HepG2 (cell line): ENCODE results near the gene DDX6. TPM values are rescaled to one million over a fixed set of nuclear protein-coding genes. Genes with fewer than 3 reads are reported as not detected.
"Not testable (repeated sequence)": the region's sequence is repeated elsewhere in the genome, so short reads cannot be mapped to it uniquely, and the experiment has no call there.

Experiments used
- ATAC-seq: fragments of 200-7000 bp; cut with Tn5 transposase; 3 replicates; pipeline ENCODE4 v1.9.1; 2020; ENCODE audit warnings: mild to moderate bottlenecking, moderate library complexity
- BruUV-seq: library from RNA; stranded (reverse); fragments of 400-500 nt; replicated peaks from 2 replicates; lab custom pipeline; 2021; lab: Mats Ljungman, UMichigan
- CTCF ChIA-PET: fragments of 300-600 bp; formaldehyde crosslinking; extraction: SDS; loops from one replicate; lab custom pipeline; 2021; ENCODE audit warnings: low total read pairs, inconsistent platforms, low intra/inter-chr PET ratio; lab: Yijun Ruan, JAX
- POLR2A ChIA-PET: fragments of 350-600 bp; sonication (Branson Sonifier 250); formaldehyde crosslinking; loops from one replicate; lab custom pipeline; 2020; ENCODE audit warnings: antibody characterized with exemption, inconsistent platforms; lab: Yijun Ruan, JAX
- DNase-seq: peaks from one replicate; pipeline ENCODE4 v3.0.0-alpha.2; 2015; ENCODE audit warnings: low spot score
- FAIRE-seq: peaks from 3 replicates; lab custom pipeline; 2011; peaks lifted over from hg19 to GRCh38; lab: Jason Lieb, UNC
- H2AFZ ChIP-seq: one replicate; pipeline ENCODE4 v1.6.1; 2011; ENCODE audit warnings: low read length, inconsistent platforms
- H3K27ac ChIP-seq: fragments of 300-600 bp; 3 replicates; pipeline ENCODE4 v1.8.0; 2011; ENCODE audit warnings: mixed run types, mild to moderate bottlenecking, mixed read lengths, low read length, inconsistent platforms; ENCODE audit not compliant: insufficient read depth; ENCODE audit errors: extremely low read length
- H3K27me3 ChIP-seq, 2 experiments: fragments of 200-600 bp in 1 of 2; 2 replicates in 1 of 2; 3 replicates in 1 of 2; pipeline versions ENCODE4 v1.6.0 to v1.8.0; 2011; ENCODE audit warnings: low read length in 2 of 2, mild to moderate bottlenecking in 2 of 2, moderate library complexity in 2 of 2, inconsistent platforms in 1 of 2; ENCODE audit not compliant: insufficient read depth in 2 of 2, control insufficient read depth in 1 of 2
- H3K36me3 ChIP-seq, 2 experiments: fragments of 200-600 bp in 1 of 2; replicated peaks in 1 of 2; 2 replicates in 1 of 2; 3 replicates in 1 of 2; pipeline versions ENCODE4 v1.5.1 to v1.8.0; 2011; ENCODE audit warnings: low read length in 2 of 2, inconsistent platforms in 1 of 2; ENCODE audit not compliant: insufficient read depth in 2 of 2, control insufficient read depth in 1 of 2
- H3K4me1 ChIP-seq: 2 replicates; pipeline ENCODE4 v1.5.1; 2012; ENCODE audit warnings: low read length, inconsistent platforms; ENCODE audit not compliant: insufficient read depth
- H3K4me2 ChIP-seq: 2 replicates; pipeline ENCODE4 v1.6.0; 2011; ENCODE audit warnings: low read depth, low read length, inconsistent platforms
- H3K4me3 ChIP-seq, 3 experiments: fragments of 200-600 bp in 1 of 3; sonication (generic), shearing (Covaris generic) in 1 of 3; replicated peaks in 1 of 3; 2 replicates each; pipeline ENCODE4 v1.5.1; 2011 to 2016; ENCODE audit warnings: low read length in 3 of 3, inconsistent platforms in 2 of 3, low read depth in 2 of 3, mild to moderate bottlenecking in 2 of 3, control low read depth in 1 of 3, mixed read lengths in 1 of 3; ENCODE audit not compliant: insufficient read depth in 1 of 3
- H3K79me2 ChIP-seq: one replicate; pipeline ENCODE4 v1.6.1; 2011; ENCODE audit warnings: low read length, inconsistent platforms; ENCODE audit not compliant: insufficient read depth
- H3K9ac ChIP-seq: 2 replicates; pipeline ENCODE4 v1.6.0; 2011; ENCODE audit warnings: mild to moderate bottlenecking, low read depth, low read length, inconsistent platforms; ENCODE audit not compliant: insufficient read depth
- H3K9me3 ChIP-seq: 2 replicates; pipeline ENCODE4 v1.5.1; 2012; ENCODE audit warnings: mild to moderate bottlenecking, low read length
- H4K20me1 ChIP-seq: 2 replicates; pipeline ENCODE4 v1.6.0; 2011; ENCODE audit warnings: inconsistent platforms, mild to moderate bottlenecking, low read length, moderate library complexity; ENCODE audit not compliant: insufficient read depth
- ARNT2 ChIP-seq: sonication (generic); formaldehyde crosslinking; IDR thresholded peaks from 2 replicates; pipeline ENCODE4 v1.8.0; 2022; ENCODE audit warnings: mild to moderate bottlenecking, low read depth, missing genetic modification reagents, moderate library complexity
- GABPA ChIP-seq, 2 experiments: IDR thresholded peaks; 2 replicates each; pipeline ENCODE4 v1.6.1; 2011 to 2016; ENCODE audit warnings: low read depth in 2 of 2, low read length in 1 of 2, missing biosample characterization in 1 of 2, missing genetic modification characterization in 1 of 2
- GZF1 ChIP-seq: sonication (generic); formaldehyde crosslinking; IDR thresholded peaks from 2 replicates; pipeline ENCODE4 v1.5.1; 2020; ENCODE audit warnings: mild to moderate bottlenecking, missing genetic modification reagents
- HOMEZ ChIP-seq: IDR thresholded peaks from 2 replicates; pipeline ENCODE4 v1.6.1; 2016; ENCODE audit warnings: low read depth
- MAF1 ChIP-seq: sonication (generic); formaldehyde crosslinking; IDR thresholded peaks from 2 replicates; pipeline ENCODE4 v1.5.0; 2020; ENCODE audit warnings: missing genetic modification reagents, borderline replicate concordance
- POLR2G ChIP-seq: fragments of 200-400 bp; formaldehyde crosslinking; IDR thresholded peaks from 2 replicates; pipeline ENCODE4 v1.6.1; 2018; ENCODE audit warnings: mild to moderate bottlenecking, low read depth, low read length, moderate library complexity
- TBX2 ChIP-seq: sonication (generic); formaldehyde crosslinking; IDR thresholded peaks from 2 replicates; pipeline ENCODE4 v1.5.0; 2020; ENCODE audit warnings: missing genetic modification reagents, mild to moderate bottlenecking, borderline replicate concordance
- TOPORS ChIP-seq: sonication (generic); formaldehyde crosslinking; IDR thresholded peaks from 2 replicates; pipeline ENCODE4 v1.8.0; 2023; ENCODE audit warnings: mild to moderate bottlenecking, missing genetic modification reagents
- XBP1 ChIP-seq: sonication (generic); formaldehyde crosslinking; IDR thresholded peaks from 2 replicates; pipeline ENCODE4 v1.5.0; 2020; ENCODE audit warnings: missing genetic modification reagents
- ZNF704 ChIP-seq: sonication (generic); formaldehyde crosslinking; IDR thresholded peaks from 2 replicates; pipeline ENCODE4 v1.8.1; 2023; ENCODE audit warnings: mild to moderate bottlenecking, inconsistent platforms, moderate library complexity, missing genetic modification reagents, borderline replicate concordance
- ZNF766 ChIP-seq: sonication (generic); formaldehyde crosslinking; IDR thresholded peaks from 2 replicates; pipeline ENCODE4 v1.5.0; 2020; ENCODE audit warnings: missing genetic modification reagents, borderline replicate concordance
- WGBS: methylation state at CpG from one replicate; pipeline ENCODE4 v1.1.6; 2017; ENCODE audit warnings: low lambda C conversion rate; 5-methylcytosine and 5-hydroxymethylcytosine counted together
- in situ Hi-C: cut with HindIII; loops from 2 replicates; pipeline ENCODE4 v1.10.0; 2017; ENCODE audit warnings: low pct_unique_long_range_greater_than_20kb; ENCODE audit not compliant: extremely low pct_ligation_motif_present
- intact Hi-C: fragments of 100-400 bp; cut with micrococcal nuclease; formaldehyde crosslinking; loops from one replicate; pipeline ENCODE4 v1.10.0; 2022; ENCODE audit not compliant: unreplicated experiment
- polyA plus RNA-seq, 8 experiments: library from polyadenylated mRNA; depleted of rRNA in 3 of 8; stranded (reverse) in 7 of 8; unstranded in 1 of 8; fragments of >200 nt; fragmentation: Illumina TruSeq in 4 of 8; extraction: Trizol in 4 of 8; gene quantifications; 2 replicates each; pipeline versions ENCODE4 v1.2.1 to v1.2.3, GENCODE V29; 2011 to 2016; ENCODE audit warnings: low read depth in 4 of 8, missing spikeins in 1 of 8, mixed read lengths in 1 of 8; ENCODE audit not compliant: insufficient read depth in 1 of 8
- total RNA-seq, 5 experiments: library from RNA; depleted of rRNA; stranded (reverse); fragments of >200 nt; fragmentation: Illumina TruSeq; extraction: Trizol; gene quantifications; 2 replicates each; pipeline ENCODE4 v1.2.3, GENCODE V29; 2016; ENCODE audit warnings: low read depth in 1 of 5

Gene DDX6
- total and polyA plus RNA-seq, 2 of the 13 experiments (the other 11 are each of a cell fraction or from before 2014, with no cell fraction given) = 20.9 to 59.2 TPM

GRCh38 chr11:118717221-118717620 lies 73.7 kb downstream of the DDX6 start:
- H3K4me2 ChIP-seq, H3K27ac ChIP-seq, intact Hi-C loops, ATAC-seq, FAIRE-seq, H3K27me3 ChIP-seq, H3K9me3 ChIP-seq, in situ Hi-C loops, BruUV-seq, H3K4me3 ChIP-seq, POLR2A ChIA-PET, H3K79me2 ChIP-seq, DNase-seq, H3K36me3 ChIP-seq, H4K20me1 ChIP-seq, H2AFZ ChIP-seq, H3K9ac ChIP-seq, CTCF ChIA-PET: not testable (repeated sequence)
- 43% methylated on average over 6 of the region's 6 CpGs for WGBS
- peaks cover 22% of the 10 kb centered on the region for H3K4me1 ChIP-seq

GRCh38 chr11:118715837-118716260 lies 75.1 kb downstream of the DDX6 start:
- TF ChIP-seq MAF1 (CRISPR knock-in tag) (no peak), HOMEZ (no peak), ZNF766 (CRISPR knock-in tag) (no peak), XBP1 (CRISPR knock-in tag) (no peak), GABPA (IDR thresholded peaks at IDR 0.05; ENCODE audit: low read depth, low read length) (no peak), GABPA (CRISPR knock-in tag; IDR thresholded peaks at IDR 0.05; ENCODE audit: low read depth) (no peak), TBX2 (CRISPR knock-in tag) (no peak), TOPORS (no peak), GZF1 (CRISPR knock-in tag) (no peak), ZNF704 (no peak), ARNT2 (CRISPR knock-in tag) (no peak), POLR2G (no peak)
- Histone ChIP-seq H3K9ac (no peak overlapping the region), H3K27me3 (no peaks in the 10 kb centered on the region), H3K4me1 (peaks cover 22% of the 10 kb centered on the region), H3K79me2 (no peaks in the 10 kb centered on the region), H3K36me3 (no peaks in the 10 kb centered on the region), H3K27ac (no peak overlapping the region), H3K9me3 (no peaks in the 10 kb centered on the region), H3K4me2 (no peak overlapping the region), H2AFZ (no peak overlapping the region), H4K20me1 (no peaks in the 10 kb centered on the region), H3K4me3 (no peak overlapping the region)
- WGBS = 3% methylated on average over 4 of the region's 4 CpGs
- FAIRE-seq (no peak), DNase-seq (no peak), ATAC-seq (no peak)
- intact Hi-C loops (no loop called here), in situ Hi-C loops (no loop called here)
- ChIA-PET POLR2A (no interaction called here), CTCF (no interaction called here)
- BruUV-seq = no TSS peak
